NB4 (cell line): ENCODE results near the gene GEMIN5.

Source experiments
- POLR2A ChIP-seq: IDR thresholded peaks from 2 replicates; pipeline ENCODE4 v1.6.1; 2011; ENCODE audit warnings: mild to moderate bottlenecking; ENCODE audit not compliant: insufficient read length; ENCODE audit errors: extremely low read depth
- TF ChIP-seq, protein P1 (sequence below): IDR thresholded peaks from one replicate; pipeline ENCODE4 v1.5.1; 2012; ENCODE audit warnings: low read depth, low read length

- TF ChIP-seq, protein P1, sequence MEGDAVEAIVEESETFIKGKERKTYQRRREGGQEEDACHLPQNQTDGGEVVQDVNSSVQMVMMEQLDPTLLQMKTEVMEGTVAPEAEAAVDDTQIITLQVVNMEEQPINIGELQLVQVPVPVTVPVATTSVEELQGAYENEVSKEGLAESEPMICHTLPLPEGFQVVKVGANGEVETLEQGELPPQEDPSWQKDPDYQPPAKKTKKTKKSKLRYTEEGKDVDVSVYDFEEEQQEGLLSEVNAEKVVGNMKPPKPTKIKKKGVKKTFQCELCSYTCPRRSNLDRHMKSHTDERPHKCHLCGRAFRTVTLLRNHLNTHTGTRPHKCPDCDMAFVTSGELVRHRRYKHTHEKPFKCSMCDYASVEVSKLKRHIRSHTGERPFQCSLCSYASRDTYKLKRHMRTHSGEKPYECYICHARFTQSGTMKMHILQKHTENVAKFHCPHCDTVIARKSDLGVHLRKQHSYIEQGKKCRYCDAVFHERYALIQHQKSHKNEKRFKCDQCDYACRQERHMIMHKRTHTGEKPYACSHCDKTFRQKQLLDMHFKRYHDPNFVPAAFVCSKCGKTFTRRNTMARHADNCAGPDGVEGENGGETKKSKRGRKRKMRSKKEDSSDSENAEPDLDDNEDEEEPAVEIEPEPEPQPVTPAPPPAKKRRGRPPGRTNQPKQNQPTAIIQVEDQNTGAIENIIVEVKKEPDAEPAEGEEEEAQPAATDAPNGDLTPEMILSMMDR, result no peak
- no peak for TF ChIP-seq POLR2A
These were observed 97.4 kb downstream of the GEMIN5 start for GRCh38 chr5:154840435-154841272.
